Measurements from ENCODE around the gene C11orf21. TPM values are rescaled to one million over a fixed set of nuclear protein-coding genes. Genes with fewer than 3 reads are reported as not detected.
A peak's percentile ranks its signal among the peaks of the same experiment; 100 is the strongest.

Gene C11orf21
- total RNA-seq, 4 donors from 2014 or later = 1.1 to 2.8 (median 1.2) TPM

GRCh38 chr11:2294926-2295290 is 6.8 kb downstream of the C11orf21 start:
- ATAC-seq (ENCODE audit: low FRiP score) (no peak), DNase-seq (ENCODE audit: low spot score) (no peak)
- no peak for TF ChIP-seq CTCF (IDR thresholded peaks at IDR 0.05)

- ATAC-seq (ENCODE audit: low FRiP score) (no peak), DNase-seq (ENCODE audit: low spot score) (peak; percentile 10)
- TF ChIP-seq CTCF (IDR thresholded peaks at IDR 0.05) = no peak
These were observed 7.5 kb downstream of the C11orf21 start for GRCh38 chr11:2293984-2294925.

- TF ChIP-seq CTCF (IDR thresholded peaks at IDR 0.05) = no peak
- DNase-seq (ENCODE audit: low spot score) (peak; percentile 14), ATAC-seq (ENCODE audit: low FRiP score) (no peak)
These were observed 8.2 kb downstream of the C11orf21 start for GRCh38 chr11:2293531-2293971.

- peak; percentile 7 for DNase-seq (ENCODE audit: low spot score)
- ATAC-seq (ENCODE audit: low FRiP score) = no peak
These were observed 11.3 kb downstream of the C11orf21 start for GRCh38 chr11:2290351-2290841.

GRCh38 chr11:2289859-2290258 is 11.9 kb downstream of the C11orf21 start:
- DNase-seq (ENCODE audit: low spot score) (peak; percentile 16), ATAC-seq (ENCODE audit: low FRiP score) (no peak)
- TF ChIP-seq CTCF (IDR thresholded peaks at IDR 0.05) = no peak

More at GRCh38 chr11:2290351-2290841, 11.3 kb downstream of the C11orf21 start:
- no peak for TF ChIP-seq CTCF (IDR thresholded peaks at IDR 0.05)

GRCh38 chr11:2289350-2289749 is 12.4 kb downstream of the C11orf21 start:
- no peak for TF ChIP-seq CTCF (IDR thresholded peaks at IDR 0.05)
- no peak for ATAC-seq (ENCODE audit: low FRiP score)
- peak; percentile 16 for DNase-seq (ENCODE audit: low spot score)

Measured in omental fat pad (tissue), 4 donors.